Measurements from ENCODE around the gene MUC4.

GRCh38 chr3:195717852-195718476, 93.8 kb downstream of the MUC4 start:
- no peak for TF ChIP-seq CTCF (IDR thresholded peaks at IDR 0.05)
- TF ChIP-seq POLR2A (IDR thresholded peaks at IDR 0.05) = no peak
